Neural cell (in vitro differentiated cells): ENCODE results near the gene ASPRV1.

Experiments used
- EP300 ChIP-seq: fragments of 450-650 bp; conservative IDR thresholded peaks from 2 replicates; pipeline ENCODE4 v1.6.1; 2014; ENCODE audit warnings: antibody characterized with exemption, mild to moderate bottlenecking, moderate library complexity; ENCODE audit not compliant: poor library complexity, severe bottlenecking
- EZH2 ChIP-seq: fragments of 200-600, 300-800 bp; shearing (Covaris generic), sonication (generic); IDR thresholded peaks from 2 replicates; pipeline ENCODE4 v1.6.1; 2014; ENCODE audit warnings: antibody characterized with exemption, low read length, borderline replicate concordance, mild to moderate bottlenecking; ENCODE audit not compliant: insufficient read depth, poor library complexity, severe bottlenecking
- MXI1 ChIP-seq: fragments of 450-650 bp; conservative IDR thresholded peaks from 2 replicates; pipeline ENCODE4 v1.6.1; 2014; ENCODE audit warnings: antibody characterized with exemption, mild to moderate bottlenecking; ENCODE audit not compliant: poor library complexity, severe bottlenecking
- POLR2AphosphoS5 ChIP-seq: IDR thresholded peaks from 2 replicates; pipeline ENCODE4 v1.6.1; 2012
- RAD21 ChIP-seq: fragments of 450-650 bp; conservative IDR thresholded peaks from 2 replicates; pipeline ENCODE4 v1.6.1; 2014; ENCODE audit warnings: antibody characterized with exemption, mild to moderate bottlenecking, moderate library complexity
- SMC3 ChIP-seq: fragments of 450-650 bp; conservative IDR thresholded peaks from 2 replicates; pipeline ENCODE4 v1.6.1; 2014; ENCODE audit warnings: antibody characterized with exemption, mild to moderate bottlenecking, moderate library complexity; ENCODE audit not compliant: poor library complexity
- TAF1 ChIP-seq: IDR thresholded peaks from 2 replicates; pipeline ENCODE4 v1.6.1; 2012; ENCODE audit warnings: low read depth
- TF ChIP-seq, protein P1 (sequence below): fragments of 450-650 bp; IDR thresholded peaks from 2 replicates; pipeline ENCODE4 v1.5.1; 2014; ENCODE audit warnings: antibody characterized with exemption, mild to moderate bottlenecking, moderate library complexity; ENCODE audit not compliant: poor library complexity, severe bottlenecking
- TF ChIP-seq, protein P2 (sequence below): IDR thresholded peaks from 2 replicates; pipeline ENCODE4 v1.6.1; 2012; ENCODE audit warnings: borderline replicate concordance

DNA sequence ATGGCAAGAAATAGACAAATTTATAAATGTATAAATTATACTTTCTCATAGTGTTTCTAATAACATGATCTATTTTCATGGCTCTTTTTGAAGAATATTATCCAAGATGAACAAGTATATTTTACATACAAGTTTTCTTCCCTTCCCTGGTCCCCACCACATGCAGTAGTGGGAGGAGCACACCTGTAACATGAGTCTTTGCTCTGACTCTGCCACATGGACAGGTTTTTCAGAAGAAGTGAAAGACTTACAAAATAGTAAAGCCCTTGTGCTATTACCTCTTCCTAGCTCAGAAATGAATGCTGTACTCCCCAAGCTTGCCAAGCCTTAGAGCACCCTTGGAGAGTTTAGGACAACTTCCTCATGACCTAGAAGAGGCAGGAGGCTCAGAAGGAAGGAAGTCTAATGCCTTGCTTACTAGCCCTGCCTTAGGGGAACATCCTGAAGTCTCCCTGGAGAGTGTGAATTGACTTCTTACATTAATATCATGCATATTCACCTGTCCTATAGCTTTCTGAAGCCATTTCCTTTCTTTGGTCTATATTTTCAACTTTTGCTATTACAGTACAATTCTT is 28.1 kb downstream of the ASPRV1 start:
- TF ChIP-seq, protein P1, sequence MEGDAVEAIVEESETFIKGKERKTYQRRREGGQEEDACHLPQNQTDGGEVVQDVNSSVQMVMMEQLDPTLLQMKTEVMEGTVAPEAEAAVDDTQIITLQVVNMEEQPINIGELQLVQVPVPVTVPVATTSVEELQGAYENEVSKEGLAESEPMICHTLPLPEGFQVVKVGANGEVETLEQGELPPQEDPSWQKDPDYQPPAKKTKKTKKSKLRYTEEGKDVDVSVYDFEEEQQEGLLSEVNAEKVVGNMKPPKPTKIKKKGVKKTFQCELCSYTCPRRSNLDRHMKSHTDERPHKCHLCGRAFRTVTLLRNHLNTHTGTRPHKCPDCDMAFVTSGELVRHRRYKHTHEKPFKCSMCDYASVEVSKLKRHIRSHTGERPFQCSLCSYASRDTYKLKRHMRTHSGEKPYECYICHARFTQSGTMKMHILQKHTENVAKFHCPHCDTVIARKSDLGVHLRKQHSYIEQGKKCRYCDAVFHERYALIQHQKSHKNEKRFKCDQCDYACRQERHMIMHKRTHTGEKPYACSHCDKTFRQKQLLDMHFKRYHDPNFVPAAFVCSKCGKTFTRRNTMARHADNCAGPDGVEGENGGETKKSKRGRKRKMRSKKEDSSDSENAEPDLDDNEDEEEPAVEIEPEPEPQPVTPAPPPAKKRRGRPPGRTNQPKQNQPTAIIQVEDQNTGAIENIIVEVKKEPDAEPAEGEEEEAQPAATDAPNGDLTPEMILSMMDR, result no peak
- no peak for TF ChIP-seq POLR2AphosphoS5
- no peak for TF ChIP-seq SMC3
- no peak for TF ChIP-seq EZH2
- TF ChIP-seq TAF1, result no peak
- no peak for TF ChIP-seq MXI1
- TF ChIP-seq, protein P2, sequence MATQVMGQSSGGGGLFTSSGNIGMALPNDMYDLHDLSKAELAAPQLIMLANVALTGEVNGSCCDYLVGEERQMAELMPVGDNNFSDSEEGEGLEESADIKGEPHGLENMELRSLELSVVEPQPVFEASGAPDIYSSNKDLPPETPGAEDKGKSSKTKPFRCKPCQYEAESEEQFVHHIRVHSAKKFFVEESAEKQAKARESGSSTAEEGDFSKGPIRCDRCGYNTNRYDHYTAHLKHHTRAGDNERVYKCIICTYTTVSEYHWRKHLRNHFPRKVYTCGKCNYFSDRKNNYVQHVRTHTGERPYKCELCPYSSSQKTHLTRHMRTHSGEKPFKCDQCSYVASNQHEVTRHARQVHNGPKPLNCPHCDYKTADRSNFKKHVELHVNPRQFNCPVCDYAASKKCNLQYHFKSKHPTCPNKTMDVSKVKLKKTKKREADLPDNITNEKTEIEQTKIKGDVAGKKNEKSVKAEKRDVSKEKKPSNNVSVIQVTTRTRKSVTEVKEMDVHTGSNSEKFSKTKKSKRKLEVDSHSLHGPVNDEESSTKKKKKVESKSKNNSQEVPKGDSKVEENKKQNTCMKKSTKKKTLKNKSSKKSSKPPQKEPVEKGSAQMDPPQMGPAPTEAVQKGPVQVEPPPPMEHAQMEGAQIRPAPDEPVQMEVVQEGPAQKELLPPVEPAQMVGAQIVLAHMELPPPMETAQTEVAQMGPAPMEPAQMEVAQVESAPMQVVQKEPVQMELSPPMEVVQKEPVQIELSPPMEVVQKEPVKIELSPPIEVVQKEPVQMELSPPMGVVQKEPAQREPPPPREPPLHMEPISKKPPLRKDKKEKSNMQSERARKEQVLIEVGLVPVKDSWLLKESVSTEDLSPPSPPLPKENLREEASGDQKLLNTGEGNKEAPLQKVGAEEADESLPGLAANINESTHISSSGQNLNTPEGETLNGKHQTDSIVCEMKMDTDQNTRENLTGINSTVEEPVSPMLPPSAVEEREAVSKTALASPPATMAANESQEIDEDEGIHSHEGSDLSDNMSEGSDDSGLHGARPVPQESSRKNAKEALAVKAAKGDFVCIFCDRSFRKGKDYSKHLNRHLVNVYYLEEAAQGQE, result no peak
- TF ChIP-seq EP300, result no peak
- TF ChIP-seq RAD21, result no peak
